GM12878 (cell line): ENCODE data around the gene GALNTL6. TPM values are rescaled to one million over a fixed set of nuclear protein-coding genes. Genes with fewer than 3 reads are reported as not detected.

ENCODE experiments used
- ATAC-seq: fragments of 200-7000 bp; cut with Tn5 transposase; 3 replicates; pipeline ENCODE4 v1.9.1; 2020; ENCODE audit warnings: mild to moderate bottlenecking, moderate library complexity
- BruUV-seq: library from RNA; stranded (reverse); fragments of 400-500 nt; replicated peaks from 2 replicates; lab custom pipeline; 2021; lab: Mats Ljungman, UMichigan
- CTCF ChIA-PET: fragments of 300-600 bp; sonication (Branson Sonifier 250); formaldehyde crosslinking; extraction: SDS; loops from one replicate; lab custom pipeline; 2021; ENCODE audit warnings: inconsistent platforms; lab: Yijun Ruan, JAX
- POLR2A ChIA-PET: fragments of 350-600 bp; formaldehyde crosslinking; extraction: SDS; loops from one replicate; lab custom pipeline; 2021; ENCODE audit warnings: inconsistent platforms; lab: Charles Lee
- RAD21 ChIA-PET: fragments of 300-600 bp; sonication (Branson Sonifier 250); formaldehyde crosslinking; loops from one replicate; lab custom pipeline; 2023; ENCODE audit warnings: antibody characterized with exemption; ENCODE audit not compliant: unreplicated experiment; lab: Charles Lee
- SMC1A ChIA-PET: fragments of 300-600 bp; sonication (Branson Sonifier 250); formaldehyde crosslinking; loops from one replicate; lab custom pipeline; 2023; ENCODE audit not compliant: unreplicated experiment, uncharacterized antibody; lab: Charles Lee
- DNase-seq: peaks from one replicate; pipeline ENCODE4 v3.0.0-alpha.2; 2011; ENCODE audit warnings: low read depth, low spot score
- FAIRE-seq: peaks from 3 replicates; lab custom pipeline; 2011; peaks lifted over from hg19 to GRCh38; lab: Jason Lieb, UNC
- H2AFZ ChIP-seq: 2 replicates; pipeline ENCODE4 v1.6.0; 2011; ENCODE audit warnings: low read depth, low read length, control low read depth; ENCODE audit not compliant: control insufficient read depth
- H3K27ac ChIP-seq: 2 replicates; pipeline ENCODE4 v1.5.1; 2011; ENCODE audit warnings: control low read depth; ENCODE audit not compliant: control insufficient read depth, insufficient read depth
- H3K27me3 ChIP-seq, 2 experiments: replicated peaks in 1 of 2; 2 replicates each; pipeline versions ENCODE4 v1.6.0 to v1.6.1; 2011; ENCODE audit warnings: low read length in 1 of 2; ENCODE audit not compliant: control insufficient read depth in 2 of 2, insufficient read depth in 2 of 2
- H3K36me3 ChIP-seq, 2 experiments: 2 replicates each; pipeline ENCODE4 v1.5.1; 2011; ENCODE audit warnings: low read length in 1 of 2; ENCODE audit not compliant: control insufficient read depth in 2 of 2, insufficient read depth in 2 of 2
- H3K4me1 ChIP-seq: 2 replicates; pipeline ENCODE4 v1.6.1; 2011; ENCODE audit warnings: mild to moderate bottlenecking, low read length, moderate library complexity, mixed read lengths; ENCODE audit not compliant: control insufficient read depth, insufficient read depth
- H3K4me2 ChIP-seq: 2 replicates; pipeline ENCODE4 v1.6.0; 2011; ENCODE audit warnings: control low read depth; ENCODE audit not compliant: control insufficient read depth, insufficient read depth
- H3K4me3 ChIP-seq: fragments of 200-600 bp; sonication (generic); 2 replicates; pipeline ENCODE4 v1.5.1; 2016
- H3K79me2 ChIP-seq: 2 replicates; pipeline ENCODE4 v1.6.0; 2011; ENCODE audit warnings: low read length; ENCODE audit not compliant: control insufficient read depth, insufficient read depth
- H3K9ac ChIP-seq: 2 replicates; pipeline ENCODE4 v1.8.0; 2011; ENCODE audit warnings: low read length, control low read depth, mixed read lengths; ENCODE audit not compliant: control insufficient read depth, insufficient read depth
- H3K9me3 ChIP-seq: replicated peaks from 3 replicates; pipeline ENCODE4 v1.5.1; 2011; ENCODE audit warnings: mild to moderate bottlenecking, low read length; ENCODE audit not compliant: control insufficient read depth, insufficient read depth
- H4K20me1 ChIP-seq: 2 replicates; pipeline ENCODE4 v1.6.0; 2011; ENCODE audit not compliant: control insufficient read depth, insufficient read depth
- CHD4 ChIP-seq: fragments of 200-600 bp; sonication (generic); IDR thresholded peaks from 2 replicates; pipeline ENCODE4 v1.6.1; 2016; ENCODE audit warnings: mild to moderate bottlenecking
- CREM ChIP-seq: IDR thresholded peaks from 2 replicates; pipeline ENCODE4 v1.6.1; 2014; ENCODE audit warnings: antibody characterized with exemption, low read depth
- EGR1 ChIP-seq, 2 experiments: IDR thresholded peaks; 1 replicate in 1 of 2; 2 replicates in 1 of 2; pipeline ENCODE4 v1.6.1; 2011 to 2012; ENCODE audit warnings: low read depth in 2 of 2, low read length in 2 of 2, borderline replicate concordance in 1 of 2, mild to moderate bottlenecking in 1 of 2, moderate library complexity in 1 of 2
- ESRRA ChIP-seq: IDR thresholded peaks from 2 replicates; pipeline ENCODE4 v1.6.1; 2012; ENCODE audit warnings: mild to moderate bottlenecking, low read length, improper control_type of control experiment
- FOS ChIP-seq: IDR thresholded peaks from 3 replicates; pipeline ENCODE4 v1.6.1; 2011; ENCODE audit warnings: borderline replicate concordance; ENCODE audit not compliant: insufficient read length; ENCODE audit errors: extremely low read depth
- HDAC6 ChIP-seq: fragments of 200-600 bp; sonication (generic); IDR thresholded peaks from one replicate; pipeline ENCODE4 v1.8.0; 2017; ENCODE audit warnings: antibody characterized with exemption; ENCODE audit not compliant: unreplicated experiment
- IKZF2 ChIP-seq, 2 experiments: fragments of 450-650 bp; IDR thresholded peaks; 2 replicates each; pipeline ENCODE4 v1.6.1; 2017; ENCODE audit warnings: mild to moderate bottlenecking in 2 of 2, moderate library complexity in 2 of 2
- JUNB ChIP-seq: IDR thresholded peaks from 2 replicates; pipeline ENCODE4 v1.6.1; 2016; ENCODE audit warnings: antibody characterized with exemption, mild to moderate bottlenecking
- KAT2A ChIP-seq: conservative IDR thresholded peaks from 2 replicates; pipeline ENCODE4 v1.6.1; 2011; ENCODE audit warnings: low read depth, low read length; ENCODE audit not compliant: control insufficient read depth
- MTA3 ChIP-seq: IDR thresholded peaks from 2 replicates; pipeline ENCODE4 v1.6.1; 2012; ENCODE audit warnings: low read length, inconsistent platforms, borderline replicate concordance
- NFIC ChIP-seq: IDR thresholded peaks from 2 replicates; pipeline ENCODE4 v1.6.1; 2012; ENCODE audit warnings: low read depth, mild to moderate bottlenecking, inconsistent platforms, low read length, moderate library complexity
- POLR2A ChIP-seq: IDR thresholded peaks from 2 replicates; pipeline ENCODE4 v1.6.1; 2011; ENCODE audit warnings: low read depth, mild to moderate bottlenecking, low read length
- POLR2AphosphoS5 ChIP-seq: IDR thresholded peaks from 2 replicates; pipeline ENCODE4 v1.6.1; 2011; ENCODE audit warnings: mild to moderate bottlenecking, low read length, inconsistent platforms
- RAD21 ChIP-seq: IDR thresholded peaks from 2 replicates; pipeline ENCODE4 v1.6.1; 2011; ENCODE audit warnings: mild to moderate bottlenecking, low read depth, low read length, moderate library complexity; ENCODE audit not compliant: insufficient read depth
- RFX5 ChIP-seq: IDR thresholded peaks from 2 replicates; pipeline ENCODE4 v1.6.1; 2011; ENCODE audit warnings: low read depth, low read length, improper control_type of control experiment
- SIX5 ChIP-seq: IDR thresholded peaks from 2 replicates; pipeline ENCODE4 v1.6.1; 2011; ENCODE audit warnings: mild to moderate bottlenecking, low read depth, low read length, moderate library complexity; ENCODE audit not compliant: severe bottlenecking
- YY1 ChIP-seq: IDR thresholded peaks from 2 replicates; pipeline ENCODE4 v1.6.1; 2011; ENCODE audit warnings: low read depth, mild to moderate bottlenecking, low read length
- ZNF207 ChIP-seq: fragments of 450-650 bp; IDR thresholded peaks from 2 replicates; pipeline ENCODE4 v1.6.1; 2014; ENCODE audit warnings: antibody characterized with exemption, mild to moderate bottlenecking, borderline replicate concordance
- ZNF384 ChIP-seq: IDR thresholded peaks from 2 replicates; pipeline ENCODE4 v1.6.1; 2012; ENCODE audit warnings: low read depth, mild to moderate bottlenecking, low read length, improper control_type of control experiment, borderline replicate concordance
- WGBS: methylation state at CpG from one replicate; pipeline ENCODE4 v1.1.6; 2016; ENCODE audit warnings: low lambda C conversion rate; ENCODE audit not compliant: insufficient replicate concordance, insufficient coverage; ENCODE audit errors: missing lambda C conversion rate; 5-methylcytosine and 5-hydroxymethylcytosine counted together
- in situ Hi-C: fragments of 300-500 bp; cut with MboI; formaldehyde crosslinking; loops from 9 replicates; pipeline ENCODE4 v1.14.3; 2018; ENCODE audit warnings: mixed read lengths
- intact Hi-C: fragments of 100-400 bp; cut with micrococcal nuclease; formaldehyde crosslinking; loops from one replicate; pipeline ENCODE4 v1.14.2; 2022; ENCODE audit not compliant: unreplicated experiment
- polyA plus RNA-seq, 11 experiments: library from polyadenylated mRNA; depleted of rRNA in 4 of 11; unstranded in 6 of 11; stranded (reverse) in 5 of 11; fragments of >200 nt; fragmentation: Nextera tagmentation in 4 of 11; fragmentation: Illumina TruSeq in 1 of 11; extraction: Ambion mirVana in 4 of 11; extraction: Trizol in 1 of 11; gene quantifications; 1 replicate in 1 of 11; 2 replicates in 10 of 11; pipeline versions ENCODE4 v1.2.1 to v1.2.3, GENCODE V29; 2011 to 2016; ENCODE audit warnings: inconsistent platforms in 2 of 11, missing spikeins in 2 of 11, low read depth in 1 of 11
- total RNA-seq, 4 experiments: library from RNA; depleted of rRNA in 3 of 4; stranded (reverse); fragments of >200 nt in 3 of 4; fragmentation: Illumina TruSeq in 1 of 4; extraction: Trizol in 1 of 4; gene quantifications; 2 replicates each; pipeline versions ENCODE4 v1.2.1 to v1.2.3, GENCODE V29; 2013 to 2021
- TF ChIP-seq, protein P1 (sequence below): fragments of 450-650 bp; conservative IDR thresholded peaks from 2 replicates; pipeline ENCODE4 v1.6.1; 2017; ENCODE audit warnings: mild to moderate bottlenecking, moderate library complexity

Gene GALNTL6
- total and polyA plus RNA-seq, 10 of the 15 experiments (the other 5 are each of a cell fraction or from before 2014, with no cell fraction given), result 0.01 to 0.29 TPM; not detected in 8

DNA sequence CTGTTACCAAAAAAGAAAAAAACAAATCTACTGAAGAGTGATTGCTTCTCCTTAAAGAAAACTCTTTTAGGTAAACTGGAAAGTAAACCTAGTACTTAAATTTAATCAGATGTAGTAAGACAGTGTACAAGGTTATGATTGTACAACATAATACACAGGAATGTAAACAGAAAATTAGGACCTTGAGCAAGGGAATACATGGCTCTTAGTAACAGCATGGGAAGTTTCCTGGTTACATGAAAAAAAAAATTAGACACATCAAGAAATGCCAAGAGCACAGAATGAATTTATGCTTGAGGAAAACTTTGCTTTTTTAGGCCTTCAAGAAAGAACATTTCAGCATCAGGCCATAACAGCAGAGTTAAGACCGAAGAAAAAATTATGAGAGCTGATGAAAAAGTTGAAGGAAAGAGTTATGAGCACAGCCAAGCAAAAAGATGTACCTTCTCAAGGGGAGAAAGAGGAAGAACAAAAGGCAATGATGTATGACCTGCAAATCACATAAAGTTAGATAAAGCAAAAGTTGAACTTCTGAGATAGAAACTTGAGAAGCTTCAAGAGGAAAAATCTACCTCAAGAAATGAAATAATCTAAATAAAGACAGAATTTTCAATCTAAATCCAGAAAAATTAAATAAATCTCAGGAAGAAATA, 311.6 kb downstream of the GALNTL6 start:
- H3K4me3 ChIP-seq, result no peak overlapping the region
- ChIA-PET POLR2A (no interaction called here), CTCF (no interaction called here), RAD21 (no interaction called here), SMC1A (no interaction called here)
- in situ Hi-C loops (no loop called here), intact Hi-C loops (no loop called here)
- TF ChIP-seq MTA3, result no peak
- TF ChIP-seq RFX5, result no peak
- no peak for TF ChIP-seq RAD21
- no peak for TF ChIP-seq ZNF207
- TF ChIP-seq SIX5, result no peak
- no peak for TF ChIP-seq JUNB
- no peak for TF ChIP-seq YY1
- no peak for TF ChIP-seq KAT2A
- TF ChIP-seq, protein P1, sequence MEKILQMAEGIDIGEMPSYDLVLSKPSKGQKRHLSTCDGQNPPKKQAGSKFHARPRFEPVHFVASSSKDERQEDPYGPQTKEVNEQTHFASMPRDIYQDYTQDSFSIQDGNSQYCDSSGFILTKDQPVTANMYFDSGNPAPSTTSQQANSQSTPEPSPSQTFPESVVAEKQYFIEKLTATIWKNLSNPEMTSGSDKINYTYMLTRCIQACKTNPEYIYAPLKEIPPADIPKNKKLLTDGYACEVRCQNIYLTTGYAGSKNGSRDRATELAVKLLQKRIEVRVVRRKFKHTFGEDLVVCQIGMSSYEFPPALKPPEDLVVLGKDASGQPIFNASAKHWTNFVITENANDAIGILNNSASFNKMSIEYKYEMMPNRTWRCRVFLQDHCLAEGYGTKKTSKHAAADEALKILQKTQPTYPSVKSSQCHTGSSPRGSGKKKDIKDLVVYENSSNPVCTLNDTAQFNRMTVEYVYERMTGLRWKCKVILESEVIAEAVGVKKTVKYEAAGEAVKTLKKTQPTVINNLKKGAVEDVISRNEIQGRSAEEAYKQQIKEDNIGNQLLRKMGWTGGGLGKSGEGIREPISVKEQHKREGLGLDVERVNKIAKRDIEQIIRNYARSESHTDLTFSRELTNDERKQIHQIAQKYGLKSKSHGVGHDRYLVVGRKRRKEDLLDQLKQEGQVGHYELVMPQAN, result no peak
- no peak for TF ChIP-seq NFIC
- no peak for TF ChIP-seq ESRRA
- TF ChIP-seq FOS, result no peak
- no peak for TF ChIP-seq EGR1 (IDR thresholded peaks at IDR 0.05; ENCODE audit: borderline replicate concordance in 1 of 2, low read depth in 2 of 2, low read length in 2 of 2)
- no peak for TF ChIP-seq ZNF384
- no peak for TF ChIP-seq HDAC6
- TF ChIP-seq IKZF2 (IDR thresholded peaks at IDR 0.05), result no peak
- no peak for TF ChIP-seq CREM
- no peak for TF ChIP-seq CHD4
- TF ChIP-seq POLR2A, result no peak
- TF ChIP-seq POLR2AphosphoS5, result no peak
- no peak overlapping the region for H2AFZ ChIP-seq
- WGBS, result 0% methylated on average over 1 of the region's 1 CpG
- H3K9ac ChIP-seq, result no peak overlapping the region
- H3K36me3 ChIP-seq, result no peaks in the 10 kb centered on the region
- H3K79me2 ChIP-seq, result no peaks in the 10 kb centered on the region
- H3K4me1 ChIP-seq, result no peaks in the 10 kb centered on the region
- no peaks in the 10 kb centered on the region for H4K20me1 ChIP-seq
- no TSS peak for BruUV-seq
- H3K9me3 ChIP-seq, result no peaks in the 10 kb centered on the region
- FAIRE-seq, result no peak
- ATAC-seq, result no peak
- H3K27me3 ChIP-seq, result no peaks in the 10 kb centered on the region
- no peak for DNase-seq
- no peak overlapping the region for H3K4me2 ChIP-seq
- no peak overlapping the region for H3K27ac ChIP-seq
